Measurements from ENCODE around the gene UPK3BL1. TPM values are rescaled to one million over a fixed set of nuclear protein-coding genes. Genes with fewer than 3 reads are reported as not detected.
"Not testable (repeated sequence)": the region's sequence is repeated elsewhere in the genome, so short reads cannot be mapped to it uniquely, and the experiment has no call there.

Gene UPK3BL1, protein sequence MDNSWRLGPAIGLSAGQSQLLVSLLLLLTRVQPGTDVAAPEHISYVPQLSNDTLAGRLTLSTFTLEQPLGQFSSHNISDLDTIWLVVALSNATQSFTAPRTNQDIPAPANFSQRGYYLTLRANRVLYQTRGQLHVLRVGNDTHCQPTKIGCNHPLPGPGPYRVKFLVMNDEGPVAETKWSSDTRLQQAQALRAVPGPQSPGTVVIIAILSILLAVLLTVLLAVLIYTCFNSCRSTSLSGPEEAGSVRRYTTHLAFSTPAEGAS
- 13.4 and 24.4 TPM in 2 replicates for total RNA-seq

DNA sequence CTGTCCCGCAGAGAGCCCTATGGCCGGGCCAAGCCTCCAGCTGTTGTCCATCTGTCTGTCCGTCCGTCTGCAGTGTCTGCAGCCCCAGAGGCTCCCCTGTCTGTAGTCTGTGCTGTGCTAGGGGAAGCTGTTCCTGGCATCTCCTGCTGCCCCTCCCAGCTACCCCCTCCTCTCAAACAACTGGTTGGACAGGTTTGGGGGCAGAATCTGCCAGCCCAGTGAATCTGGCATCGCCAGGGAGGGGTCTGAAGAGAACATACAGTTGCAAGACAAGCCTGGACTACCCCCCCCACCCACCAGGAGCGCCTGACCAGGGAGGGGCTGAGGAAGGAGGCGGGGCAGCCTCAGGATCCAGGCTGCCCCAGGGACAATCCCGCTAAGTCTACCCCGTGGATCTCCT is at the start of gene UPK3BL1:
TSS of gene UPK3BL1 (minus strand) at position 101 of the 400 bp plus-strand sequence. CDS start at position 51, 50 bp downstream.
- not testable (repeated sequence) for DNase-seq (ENCODE audit: extremely low read depth, low read depth, low spot score)

GRCh38 chr7:102690602-102691001 is 48.0 kb upstream of the UPK3BL1 start:
- DNase-seq (ENCODE audit: extremely low read depth, low read depth, low spot score): not testable (repeated sequence)

DNA sequence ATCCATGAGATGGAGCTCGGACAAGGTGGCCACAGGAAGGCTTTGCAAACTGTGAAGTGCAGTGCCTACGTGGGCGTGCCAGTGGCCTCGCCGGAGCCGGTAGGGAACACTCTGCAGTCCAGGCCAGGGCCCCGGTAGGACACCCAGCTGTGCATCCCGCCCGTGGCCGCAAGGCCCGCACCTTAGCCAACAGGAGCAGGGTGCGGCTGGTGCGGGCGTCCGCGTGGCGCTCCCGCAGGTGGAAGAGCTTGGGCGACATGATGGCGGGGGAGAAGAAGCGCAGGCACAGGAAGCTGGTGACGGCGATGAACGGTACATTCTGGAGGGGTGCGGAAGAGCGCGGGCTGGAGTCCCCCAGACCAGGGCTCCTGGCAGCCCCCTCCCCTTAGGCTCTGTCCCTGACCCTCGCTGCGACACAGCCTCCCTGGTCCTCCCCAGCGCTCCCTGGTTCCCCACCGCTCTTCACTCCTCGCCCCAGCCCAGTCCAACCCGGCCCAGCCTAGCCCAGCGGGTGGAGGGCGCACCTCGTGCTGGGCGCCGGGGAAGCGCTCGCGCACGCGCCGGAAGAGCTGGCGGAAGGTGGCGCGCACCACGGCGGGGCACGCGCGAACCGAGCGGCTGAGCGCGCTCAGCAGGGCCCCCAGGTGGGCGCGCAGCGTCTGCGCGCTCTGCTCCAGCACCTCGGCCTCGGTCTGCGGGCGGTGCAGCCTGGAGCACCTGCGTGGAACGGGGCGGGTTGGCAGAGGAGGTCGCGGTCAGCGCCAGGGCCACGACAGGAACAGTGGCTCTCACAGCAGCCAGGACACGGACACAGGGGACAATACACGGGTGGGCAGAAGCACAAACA is 47.1 kb upstream of the UPK3BL1 start:
- not testable (repeated sequence) for DNase-seq (ENCODE audit: extremely low read depth, low read depth, low spot score)

- DNase-seq (ENCODE audit: extremely low read depth, low read depth, low spot score): not testable (repeated sequence)
Measured at GRCh38 chr7:102688299-102689036, 45.9 kb upstream of the UPK3BL1 start.

DNA sequence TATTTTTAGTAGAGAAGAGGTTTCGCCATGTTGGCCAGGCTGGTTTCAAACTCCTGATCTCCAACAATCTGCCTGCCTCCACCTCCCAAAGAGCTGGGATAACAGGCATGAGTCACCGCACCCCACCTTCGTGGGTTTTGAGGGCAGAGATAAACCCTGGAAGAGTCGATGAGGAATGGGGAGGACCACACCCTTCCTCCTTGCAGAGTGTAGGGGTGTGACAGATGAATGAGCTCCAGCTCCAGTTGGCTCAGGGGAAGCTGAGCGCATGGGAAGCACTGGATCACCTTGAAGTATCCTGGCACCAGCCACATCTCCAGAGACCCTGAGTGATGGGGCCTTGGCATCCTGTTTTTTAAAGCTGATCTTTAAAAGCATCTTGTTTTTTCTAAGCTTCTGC is 40.0 kb upstream of the UPK3BL1 start:
- not testable (repeated sequence) for DNase-seq (ENCODE audit: extremely low read depth, low read depth, low spot score)

GRCh38 chr7:102680780-102681179 is 38.2 kb upstream of the UPK3BL1 start:
- not testable (repeated sequence) for DNase-seq (ENCODE audit: extremely low read depth, low read depth, low spot score)

- DNase-seq (ENCODE audit: extremely low read depth, low read depth, low spot score): not testable (repeated sequence)
Measured at GRCh38 chr7:102675545-102675944, 33.0 kb upstream of the UPK3BL1 start.

DNA sequence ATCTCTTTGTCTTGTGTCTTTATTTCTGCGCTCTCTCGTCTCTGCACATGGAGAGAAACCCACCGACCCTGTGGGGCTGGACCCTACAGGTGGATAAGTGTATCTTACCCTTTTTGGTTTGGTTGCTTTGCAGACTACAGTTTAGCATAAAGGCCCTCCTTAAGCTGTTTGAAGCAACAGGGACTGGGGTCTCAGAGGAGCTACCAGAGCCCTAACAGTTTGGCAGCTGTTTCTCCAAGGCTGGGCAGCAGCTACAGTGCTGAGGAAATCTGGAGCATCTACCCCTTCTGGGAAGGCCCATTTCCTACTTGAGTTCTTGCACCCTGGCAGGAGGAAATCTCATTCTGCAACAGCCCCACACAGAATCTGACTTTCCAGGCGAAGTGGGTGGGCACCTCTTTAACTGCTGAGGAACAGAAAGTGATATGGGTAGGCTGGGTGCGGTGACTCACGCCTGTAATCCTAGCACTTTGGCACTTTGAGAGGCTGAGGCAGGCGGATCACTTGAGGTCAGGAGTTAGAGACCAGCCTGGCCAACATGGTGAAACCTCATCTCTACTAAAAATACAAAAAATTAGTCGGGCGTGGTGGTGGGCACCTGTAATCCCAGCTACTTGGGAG is 31.0 kb upstream of the UPK3BL1 start:
- not testable (repeated sequence) for DNase-seq (ENCODE audit: extremely low read depth, low read depth, low spot score)

DNA sequence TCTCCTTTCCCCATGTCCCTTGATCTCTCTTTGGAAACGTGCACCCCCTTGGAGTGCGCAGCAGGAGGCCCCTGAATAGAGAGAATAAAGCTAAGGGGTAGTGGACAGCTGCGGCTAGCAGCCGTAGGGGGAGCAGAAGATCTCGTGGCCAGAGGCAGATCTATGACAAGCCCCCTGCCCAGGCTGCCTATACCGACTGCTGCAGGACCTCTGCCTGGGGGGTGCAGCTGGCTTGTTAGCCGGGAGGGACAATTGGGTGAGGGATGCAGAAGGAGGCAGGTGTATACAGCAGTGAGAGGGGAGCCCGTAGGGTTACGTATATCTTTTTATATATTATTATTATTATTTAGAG is 29.3 kb upstream of the UPK3BL1 start:
- DNase-seq (ENCODE audit: extremely low read depth, low read depth, low spot score): not testable (repeated sequence)

DNA sequence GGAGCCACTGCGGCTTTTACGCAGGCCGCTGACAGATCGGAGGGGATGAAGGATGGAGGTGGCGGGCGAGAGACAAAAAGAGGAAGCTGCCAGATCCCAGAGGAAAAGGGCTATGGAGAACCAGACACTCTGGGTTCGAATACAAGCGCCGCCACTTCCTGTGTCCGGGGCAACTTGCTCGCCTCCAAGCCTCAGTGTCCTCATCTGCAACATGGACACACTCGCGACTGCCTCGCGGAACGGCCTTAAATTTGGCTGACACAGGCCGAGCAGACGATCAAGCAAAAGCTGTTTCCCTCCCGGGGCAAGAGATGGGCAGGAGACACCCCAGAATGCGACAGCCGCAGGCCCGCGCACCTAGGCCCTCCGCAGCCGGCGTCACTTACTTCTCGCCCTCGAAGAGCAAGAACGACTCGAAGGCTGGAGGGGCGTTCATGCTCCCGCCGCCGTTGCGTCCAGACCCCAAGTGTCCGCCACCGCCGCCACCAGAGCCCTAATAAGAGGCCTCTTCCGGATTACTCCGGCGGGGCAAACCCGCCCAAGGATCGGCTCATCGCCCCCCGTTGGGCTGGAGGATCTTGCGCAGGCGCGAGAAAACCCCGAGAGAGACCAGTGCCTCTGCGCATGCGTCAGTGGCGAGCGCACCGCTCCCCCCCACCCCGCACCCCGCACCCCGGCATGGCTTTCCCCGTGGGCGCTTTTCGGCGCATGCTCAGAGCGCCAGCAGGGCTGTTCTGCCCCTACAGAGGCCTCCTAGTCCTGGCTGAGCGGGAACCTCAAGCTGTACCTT is 28.8 kb upstream of the UPK3BL1 start, which contains the start of gene POLR2J2:
TSS of gene POLR2J2 (minus strand) at position 498 of the 790 bp plus-strand sequence. CDS start at position 436, 62 bp downstream.
- DNase-seq (ENCODE audit: extremely low read depth, low read depth, low spot score): not testable (repeated sequence)

DNA sequence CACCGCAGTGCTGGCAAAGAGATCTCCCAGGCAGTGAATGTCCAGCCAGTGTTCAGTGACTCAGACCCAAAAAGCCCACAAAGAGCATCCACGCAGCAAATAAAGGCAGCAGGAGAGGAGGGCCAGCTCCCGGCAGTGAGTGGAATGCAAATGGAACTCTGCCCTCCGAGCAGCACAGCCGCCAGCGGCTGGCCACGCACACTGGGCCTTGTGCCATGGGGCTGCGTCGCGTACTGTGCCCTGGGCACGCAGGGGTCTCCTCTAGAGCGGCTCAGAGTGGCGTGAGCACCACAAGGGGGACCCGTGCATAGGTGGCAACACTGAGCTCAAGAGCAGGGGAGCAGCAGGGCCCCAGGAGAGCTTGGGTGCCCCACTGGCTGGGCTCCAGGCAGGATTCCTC is 24.9 kb upstream of the UPK3BL1 start:
- not testable (repeated sequence) for DNase-seq (ENCODE audit: extremely low read depth, low read depth, low spot score)

DNA sequence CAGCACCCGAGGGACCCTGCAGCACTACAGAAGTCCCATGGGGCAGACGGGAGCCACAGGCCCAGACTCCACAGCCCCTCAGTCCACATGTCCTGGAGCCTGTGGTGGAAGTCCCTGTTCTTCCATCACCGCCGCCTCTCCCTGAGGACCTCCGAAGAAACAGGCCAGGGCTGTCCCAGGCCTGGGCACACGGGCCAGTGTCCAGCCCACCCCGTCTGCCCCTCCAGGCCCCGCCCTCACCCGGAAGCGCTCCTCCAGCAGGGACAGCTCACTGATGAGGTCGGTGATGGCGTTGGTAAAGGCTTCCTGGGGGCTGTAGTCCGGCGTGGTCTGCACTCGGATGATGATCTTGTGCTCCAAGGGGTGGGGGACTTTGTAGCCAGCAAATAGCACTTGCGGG is 24.3 kb upstream of the UPK3BL1 start:
- DNase-seq (ENCODE audit: extremely low read depth, low read depth, low spot score): not testable (repeated sequence)

GRCh38 chr7:102664765-102665164 is 22.2 kb upstream of the UPK3BL1 start:
- not testable (repeated sequence) for DNase-seq (ENCODE audit: extremely low read depth, low read depth, low spot score)

DNA sequence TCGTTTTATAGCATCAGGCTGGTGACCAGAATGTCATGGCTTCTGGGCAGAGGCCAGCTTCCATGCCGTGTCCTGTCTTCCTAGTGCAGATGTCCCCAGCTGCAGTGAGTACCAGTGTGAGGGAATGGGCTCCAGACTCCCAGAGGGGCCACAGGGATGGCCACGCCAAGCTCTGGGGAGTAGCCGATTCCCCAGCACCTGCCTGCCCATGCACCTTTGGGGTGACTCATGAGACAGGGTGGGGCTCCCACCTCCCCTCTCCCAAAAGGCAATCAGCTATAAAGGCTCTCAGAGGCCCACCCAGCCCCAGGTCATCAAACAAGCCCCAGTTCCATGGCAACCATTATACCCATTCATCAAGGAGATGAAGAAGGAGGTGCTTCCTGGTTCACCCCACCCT is 7.3 kb upstream of the UPK3BL1 start, which contains the start of gene SPDYE2B:
TSS of gene SPDYE2B (plus strand) at position 396 of the 400 bp plus-strand sequence. CDS start 2,030 bp downstream, outside the sequence.
- DNase-seq (ENCODE audit: extremely low read depth, low read depth, low spot score): not testable (repeated sequence)

DNA sequence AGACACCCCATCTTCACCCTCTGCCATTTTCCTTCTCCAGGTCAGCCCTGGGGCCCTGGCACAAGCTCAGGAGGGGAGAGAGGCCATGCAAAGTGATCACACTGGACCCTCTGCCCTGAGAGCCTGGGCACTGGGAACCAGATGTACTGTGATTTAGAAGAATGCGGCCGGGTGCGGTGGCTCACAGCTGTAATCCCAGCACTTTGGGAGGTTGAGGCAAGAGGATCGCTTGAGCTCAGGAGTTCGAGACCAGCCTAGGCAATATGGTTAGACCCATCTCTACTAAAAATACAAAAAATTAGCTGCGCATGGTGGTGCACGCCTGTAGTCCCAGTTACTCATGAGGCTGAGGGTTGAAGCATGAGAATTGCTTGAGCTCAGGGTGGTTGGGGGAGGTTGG is 5.2 kb upstream of the UPK3BL1 start:
- DNase-seq (ENCODE audit: extremely low read depth, low read depth, low spot score): not testable (repeated sequence)

GRCh38 chr7:102643404-102643803 is 813 bp upstream of the UPK3BL1 start:
- not testable (repeated sequence) for DNase-seq (ENCODE audit: extremely low read depth, low read depth, low spot score)

- DNase-seq (ENCODE audit: extremely low read depth, low read depth, low spot score): not testable (repeated sequence)
Measured at GRCh38 chr7:102638848-102639247, 3.7 kb downstream of the UPK3BL1 start.

- DNase-seq (ENCODE audit: extremely low read depth, low read depth, low spot score): not testable (repeated sequence)
Measured at GRCh38 chr7:102636956-102637355, 5.6 kb downstream of the UPK3BL1 start.

DNA sequence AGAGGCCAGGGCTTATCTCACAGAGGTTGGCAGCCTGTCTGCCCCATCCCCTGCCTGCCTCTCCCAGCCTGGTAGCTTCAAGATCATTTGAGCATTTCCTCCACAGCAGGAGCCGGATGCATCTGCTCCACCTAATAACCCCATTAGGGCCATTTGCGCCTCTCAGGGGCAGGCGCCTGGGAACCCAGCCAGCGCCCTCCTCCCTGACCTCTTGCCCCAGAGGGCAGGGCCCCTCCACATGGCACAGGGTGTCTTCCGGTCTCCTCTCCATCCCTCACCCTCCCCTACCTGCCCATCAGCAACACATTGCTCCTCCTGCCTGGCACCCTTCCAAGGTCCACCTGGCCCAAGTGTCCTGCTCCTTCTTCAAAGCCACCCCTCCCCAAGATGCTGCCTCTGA is 7.2 kb downstream of the UPK3BL1 start:
- DNase-seq (ENCODE audit: extremely low read depth, low read depth, low spot score): not testable (repeated sequence)
